OCI-LY7 (cell line): ENCODE results near the gene CETN1. TPM values are rescaled to one million over a fixed set of nuclear protein-coding genes. Genes with fewer than 3 reads are reported as not detected.

Experiments
- BruUV-seq: library from RNA; stranded (reverse); fragments of 400-500 nt; replicated peaks from 2 replicates; lab custom pipeline; 2021; lab: Mats Ljungman, UMichigan
- CTCF ChIA-PET: fragments of 300-600 bp; sonication (Branson Sonifier 250); formaldehyde crosslinking; loops from one replicate; lab custom pipeline; 2022; ENCODE audit warnings: antibody characterized with exemption; ENCODE audit not compliant: unreplicated experiment; lab: Charles Lee
- POLR2A ChIA-PET: fragments of 300-600 bp; sonication (Branson Sonifier 250); formaldehyde crosslinking; loops from one replicate; lab custom pipeline; 2022; ENCODE audit warnings: antibody characterized with exemption; lab: Charles Lee
- DNase-seq: peaks from one replicate; pipeline ENCODE4 v3.0.0-alpha.2; 2015; ENCODE audit warnings: low spot score
- H2AFZ ChIP-seq: fragments of 200-600 bp; sonication (generic), shearing (Covaris generic); 2 replicates; pipeline ENCODE4 v1.6.1; 2014; ENCODE audit warnings: mild to moderate bottlenecking, antibody characterized with exemption, low read length, moderate library complexity
- H3K27ac ChIP-seq: fragments of 200-600 bp; sonication (generic); 2 replicates; pipeline ENCODE4 v1.5.1; 2014; ENCODE audit warnings: mixed run types, low read depth, mild to moderate bottlenecking, moderate library complexity, low read length, inconsistent platforms; ENCODE audit not compliant: poor library complexity, severe bottlenecking
- H3K36me3 ChIP-seq: fragments of 200-600 bp; sonication (generic); 2 replicates; pipeline ENCODE4 v1.6.1; 2014; ENCODE audit warnings: mild to moderate bottlenecking, antibody characterized with exemption, low read length, moderate library complexity, mixed read lengths; ENCODE audit not compliant: insufficient read depth
- H3K4me1 ChIP-seq: fragments of 200-600 bp; sonication (generic); 2 replicates; pipeline ENCODE4 v1.5.1; 2014; ENCODE audit warnings: mild to moderate bottlenecking, low read length; ENCODE audit not compliant: insufficient read depth, poor library complexity, severe bottlenecking
- H3K4me2 ChIP-seq: fragments of 200-600 bp; sonication (generic); 2 replicates; pipeline ENCODE4 v1.6.1; 2014; ENCODE audit warnings: mild to moderate bottlenecking, low read length
- H3K4me3 ChIP-seq: fragments of 200-600 bp; sonication (generic); 2 replicates; pipeline ENCODE4 v1.5.1; 2014; ENCODE audit warnings: mild to moderate bottlenecking, low read depth, low read length; ENCODE audit not compliant: poor library complexity, severe bottlenecking
- H3K79me2 ChIP-seq: fragments of 200-600 bp; sonication (generic); 2 replicates; pipeline ENCODE4 v1.6.1; 2016; ENCODE audit warnings: low read depth, mild to moderate bottlenecking, low read length, moderate library complexity, mixed read lengths; ENCODE audit not compliant: insufficient read depth
- H3K9me2 ChIP-seq: fragments of 200-600 bp; sonication (generic); 2 replicates; pipeline ENCODE4 v1.6.1; 2016; ENCODE audit warnings: mild to moderate bottlenecking, low read length, mixed read lengths; ENCODE audit not compliant: insufficient read depth
- H3K9me3 ChIP-seq: fragments of 200-600 bp; sonication (generic); 2 replicates; pipeline ENCODE4 v1.6.1; 2014; ENCODE audit warnings: mild to moderate bottlenecking, mixed run types, low read length, mixed read lengths
- H4K20me1 ChIP-seq: fragments of 200-600 bp; sonication (generic); 2 replicates; pipeline ENCODE4 v1.6.1; 2014; ENCODE audit warnings: mild to moderate bottlenecking, antibody characterized with exemption, low read length, moderate library complexity, mixed read lengths; ENCODE audit not compliant: insufficient read depth
- EZH2phosphoT487 ChIP-seq: fragments of 200-600 bp; sonication (generic); IDR thresholded peaks from 2 replicates; pipeline ENCODE4 v1.6.1; 2018; ENCODE audit warnings: low read depth, borderline replicate concordance, mild to moderate bottlenecking, mixed run types, antibody characterized with exemption, low read length, moderate library complexity, mixed read lengths
- intact Hi-C: fragments of 100-400 bp; cut with micrococcal nuclease; formaldehyde crosslinking; loops from one replicate; pipeline ENCODE4 v1.10.0; 2022; ENCODE audit not compliant: unreplicated experiment
- total RNA-seq, 2 experiments: library from RNA; depleted of rRNA in 1 of 2; stranded (reverse); fragments of >200 nt in 1 of 2; shearing (Covaris generic) in 1 of 2; gene quantifications; 2 replicates each; pipeline ENCODE4 v1.2.3, GENCODE V29; 2014 to 2022
- TF ChIP-seq, protein P1 (sequence below): fragments of 200-600 bp; sonication (generic); conservative IDR thresholded peaks from 2 replicates; pipeline ENCODE4 v1.5.1; 2014; ENCODE audit warnings: mild to moderate bottlenecking, antibody characterized with exemption, low read length, moderate library complexity, mixed read lengths

CETN1 gene
- total RNA-seq, 2 experiments from 2014 or later = not detected

DNA sequence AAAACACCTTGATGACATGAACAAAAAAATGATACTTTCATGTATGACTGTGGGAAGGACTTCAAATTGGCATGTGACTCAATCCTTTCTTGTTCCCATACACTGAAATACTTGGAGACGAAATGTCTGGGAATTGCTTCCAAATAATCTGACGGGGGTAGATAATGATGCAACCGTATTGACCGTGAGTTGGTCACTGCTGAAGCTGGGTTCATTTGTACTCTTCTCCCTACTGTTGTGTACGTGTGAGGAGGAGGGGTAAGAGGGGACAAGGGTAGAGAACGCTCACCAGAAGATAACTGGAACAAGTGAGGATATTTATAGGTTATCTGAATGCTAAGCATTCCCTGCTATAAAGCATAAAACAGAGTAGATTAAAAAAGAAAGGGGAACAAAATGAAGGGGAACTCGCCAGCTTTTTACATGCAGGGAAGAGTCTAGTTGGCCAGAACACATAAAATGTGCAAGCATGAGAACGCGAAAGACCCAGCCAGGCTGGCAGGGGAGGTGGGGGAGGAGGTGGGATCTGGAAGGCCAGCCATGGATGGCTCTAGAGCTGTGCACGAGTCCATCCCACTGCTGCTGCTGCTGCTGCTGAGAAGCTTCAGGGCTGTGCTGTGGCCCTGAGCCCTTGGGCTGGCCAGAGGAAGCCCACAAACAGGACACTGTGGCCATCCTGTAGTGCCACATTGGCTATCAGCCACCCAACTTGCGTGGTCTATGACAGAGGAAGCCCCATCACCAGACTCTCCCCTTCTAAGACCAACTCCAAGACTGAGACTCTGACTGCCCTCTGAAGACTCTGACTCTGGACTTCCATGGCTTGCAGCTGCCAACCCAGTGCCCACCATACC, 15.2 kb upstream of the CETN1 start:
- CTCF ChIA-PET = no interaction called here
- intact Hi-C loops = no loop called here
- Histone ChIP-seq H3K27ac (no peak overlapping the region), H3K9me3 (no peaks in the 10 kb centered on the region), H2AFZ (no peak overlapping the region), H4K20me1 (no peaks in the 10 kb centered on the region), H3K36me3 (no peaks in the 10 kb centered on the region), H3K4me1 (no peaks in the 10 kb centered on the region), H3K4me3 (no peak overlapping the region), H3K79me2 (no peaks in the 10 kb centered on the region), H3K9me2 (no peaks in the 10 kb centered on the region), H3K4me2 (no peak overlapping the region)
- DNase-seq = no peak
- no TSS peak for BruUV-seq
- POLR2A ChIA-PET = interaction anchor here (0.6 kb wide), 1 partner anchor 133 kb away, joined by 3 read pairs; no protein-coding TSS in a partner anchor
- TF ChIP-seq, protein P1, sequence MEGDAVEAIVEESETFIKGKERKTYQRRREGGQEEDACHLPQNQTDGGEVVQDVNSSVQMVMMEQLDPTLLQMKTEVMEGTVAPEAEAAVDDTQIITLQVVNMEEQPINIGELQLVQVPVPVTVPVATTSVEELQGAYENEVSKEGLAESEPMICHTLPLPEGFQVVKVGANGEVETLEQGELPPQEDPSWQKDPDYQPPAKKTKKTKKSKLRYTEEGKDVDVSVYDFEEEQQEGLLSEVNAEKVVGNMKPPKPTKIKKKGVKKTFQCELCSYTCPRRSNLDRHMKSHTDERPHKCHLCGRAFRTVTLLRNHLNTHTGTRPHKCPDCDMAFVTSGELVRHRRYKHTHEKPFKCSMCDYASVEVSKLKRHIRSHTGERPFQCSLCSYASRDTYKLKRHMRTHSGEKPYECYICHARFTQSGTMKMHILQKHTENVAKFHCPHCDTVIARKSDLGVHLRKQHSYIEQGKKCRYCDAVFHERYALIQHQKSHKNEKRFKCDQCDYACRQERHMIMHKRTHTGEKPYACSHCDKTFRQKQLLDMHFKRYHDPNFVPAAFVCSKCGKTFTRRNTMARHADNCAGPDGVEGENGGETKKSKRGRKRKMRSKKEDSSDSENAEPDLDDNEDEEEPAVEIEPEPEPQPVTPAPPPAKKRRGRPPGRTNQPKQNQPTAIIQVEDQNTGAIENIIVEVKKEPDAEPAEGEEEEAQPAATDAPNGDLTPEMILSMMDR = no peak
- no peak for TF ChIP-seq EZH2phosphoT487

DNA sequence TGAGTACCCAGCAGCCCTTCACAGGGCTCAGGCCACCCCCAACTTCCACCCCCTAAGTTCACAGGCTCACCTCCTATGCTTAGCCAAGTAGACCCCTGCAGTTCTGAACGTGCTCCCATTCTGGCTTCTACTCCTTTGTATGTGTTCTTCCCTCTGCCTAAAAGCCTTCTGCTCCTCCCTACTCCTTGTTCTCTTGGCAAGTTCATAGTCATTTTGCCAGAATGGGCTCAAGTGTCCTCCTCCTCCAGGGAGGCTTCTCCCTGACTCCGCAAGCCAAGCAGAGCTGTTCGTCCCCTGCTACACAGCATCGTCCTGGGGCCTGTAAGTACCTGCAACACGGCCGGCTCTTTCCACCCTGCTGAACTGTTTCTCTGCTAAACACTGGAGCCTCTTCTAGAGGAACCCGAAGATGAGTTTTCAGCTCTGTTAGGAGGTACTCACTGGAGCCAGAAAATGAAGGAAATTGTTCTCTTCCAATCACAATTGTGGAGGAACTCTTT, 14.6 kb upstream of the CETN1 start:
- H3K36me3 ChIP-seq = no peaks in the 10 kb centered on the region
- POLR2A ChIA-PET = interaction anchor here (0.6 kb wide), 1 partner anchor 133 kb away, joined by 3 read pairs; no protein-coding TSS in a partner anchor

More for the DNA sequence above, 14.6 kb upstream of the CETN1 start:
- Histone ChIP-seq H3K79me2 (no peaks in the 10 kb centered on the region), H3K9me3 (no peaks in the 10 kb centered on the region), H3K9me2 (no peaks in the 10 kb centered on the region), H4K20me1 (no peaks in the 10 kb centered on the region), H2AFZ (no peak overlapping the region), H3K27ac (no peak overlapping the region), H3K4me2 (no peak overlapping the region), H3K4me3 (no peak overlapping the region), H3K4me1 (no peaks in the 10 kb centered on the region)
- no TSS peak for BruUV-seq
- no peak for TF ChIP-seq EZH2phosphoT487
- TF ChIP-seq, protein P1 = no peak
- CTCF ChIA-PET = no interaction called here
- intact Hi-C loops = no loop called here
- DNase-seq = no peak
